GM21360 (cell line): ENCODE measurements around the gene TTLL4.
"Not testable (repeated sequence)": the region's sequence is repeated elsewhere in the genome, so short reads cannot be mapped to it uniquely, and the experiment has no call there.

Source experiments
- ATAC-seq: cut with Tn5 transposase; IDR thresholded peaks from one replicate; pipeline ENCODE4 v1.9.1; 2021; ENCODE audit warnings: mild to moderate bottlenecking, moderate library complexity; ENCODE audit not compliant: unreplicated experiment

Gene TTLL4

DNA sequence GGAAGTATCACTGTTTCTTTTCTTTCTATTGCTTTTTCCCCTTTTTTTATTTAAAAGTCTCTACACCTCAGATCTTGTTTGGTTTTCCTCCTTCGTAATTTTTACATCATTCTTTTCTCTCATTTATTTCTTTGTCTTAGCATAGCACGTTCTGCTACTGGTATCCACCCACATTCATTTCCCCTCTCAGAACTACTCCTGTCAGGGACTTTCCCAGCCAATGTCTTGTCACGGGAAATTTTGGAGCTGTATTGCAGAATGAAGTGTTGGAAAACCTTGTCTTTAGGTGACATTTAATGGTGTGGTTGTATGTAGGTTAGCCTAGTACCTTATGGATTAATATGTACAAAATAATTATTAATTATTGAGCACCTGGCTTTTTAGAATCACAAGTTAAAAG lies 34.0 kb downstream of the TTLL4 start:
- ATAC-seq = no peak

DNA sequence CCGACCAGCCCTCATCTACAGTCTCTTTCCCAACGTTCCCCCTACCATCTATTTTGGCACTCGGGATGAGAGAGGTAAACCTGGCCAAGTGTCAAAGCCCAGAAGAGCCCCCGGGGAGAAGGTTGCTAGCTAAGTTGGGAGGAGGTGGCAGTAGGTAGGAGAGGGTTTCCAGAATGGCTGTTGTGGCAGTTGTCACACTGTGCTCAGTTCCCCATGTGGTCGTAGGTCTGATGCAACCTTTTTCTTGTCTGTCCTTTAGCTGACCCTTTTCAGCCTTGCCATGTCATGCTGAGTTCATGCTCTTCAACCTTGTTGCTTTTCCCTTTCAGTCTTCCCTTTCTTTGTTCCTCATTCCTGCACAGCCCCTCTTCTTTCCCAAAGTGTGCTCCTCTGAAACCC lies 34.5 kb downstream of the TTLL4 start:
- ATAC-seq = no peak

DNA sequence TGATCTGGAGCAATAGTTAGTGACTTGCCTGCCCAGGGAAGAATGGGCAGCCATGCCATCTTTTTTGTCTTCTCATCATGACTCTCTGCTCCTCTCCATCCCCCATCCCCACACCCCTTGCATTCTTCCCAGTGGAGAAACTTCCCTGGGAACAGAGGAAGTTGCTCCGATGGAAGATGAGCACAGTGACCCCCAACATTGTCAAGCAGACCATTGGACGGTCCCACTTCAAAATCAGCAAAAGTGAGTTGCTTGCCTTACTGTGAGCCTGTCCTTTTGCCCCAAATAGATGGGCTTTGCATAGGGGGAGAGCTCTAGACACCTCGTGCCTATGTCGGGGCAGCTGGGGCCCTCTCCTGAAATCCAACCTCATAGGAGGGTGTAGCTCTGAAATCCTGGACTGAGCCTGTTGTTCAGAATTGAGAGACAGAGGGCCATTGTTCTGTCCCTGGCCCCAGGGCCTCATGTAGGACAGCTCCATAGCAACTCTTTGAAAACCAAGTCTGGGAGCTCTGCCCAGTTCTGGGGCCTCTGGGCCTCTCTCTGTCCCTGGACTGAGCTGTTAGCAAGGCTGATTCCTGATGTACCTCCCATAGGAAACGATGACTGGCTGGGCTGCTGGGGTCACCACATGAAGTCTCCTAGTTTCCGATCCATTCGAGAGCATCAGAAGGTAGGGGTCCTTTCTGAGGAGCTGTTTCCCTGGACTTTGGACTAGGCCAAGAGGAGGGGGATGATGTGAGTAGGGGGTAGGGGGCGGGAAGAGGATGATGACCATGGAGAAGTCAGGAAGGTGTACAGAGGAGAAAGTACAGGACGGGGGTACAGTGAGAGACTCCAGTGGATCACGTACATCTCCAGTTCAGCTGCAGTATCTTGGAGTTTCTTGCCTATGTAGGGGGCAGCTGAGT lies 35.2 kb downstream of the TTLL4 start:
- no peak for ATAC-seq

DNA sequence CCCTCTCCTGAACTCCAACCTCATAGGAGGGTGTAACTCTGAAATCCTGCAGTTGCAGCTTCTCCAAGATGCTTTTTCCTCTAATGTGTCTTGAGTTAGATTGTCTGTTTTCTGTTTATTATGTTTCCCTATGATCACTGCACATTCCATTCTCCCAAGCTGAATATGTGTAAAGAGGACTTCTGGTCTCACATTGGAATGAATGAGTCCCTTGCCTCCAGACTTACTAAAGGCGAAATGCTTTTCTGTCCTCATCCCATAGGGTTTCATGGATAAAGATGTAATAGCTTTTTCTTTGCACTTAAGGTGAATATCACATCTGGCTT lies 35.8 kb downstream of the TTLL4 start:
- ATAC-seq = no peak

DNA sequence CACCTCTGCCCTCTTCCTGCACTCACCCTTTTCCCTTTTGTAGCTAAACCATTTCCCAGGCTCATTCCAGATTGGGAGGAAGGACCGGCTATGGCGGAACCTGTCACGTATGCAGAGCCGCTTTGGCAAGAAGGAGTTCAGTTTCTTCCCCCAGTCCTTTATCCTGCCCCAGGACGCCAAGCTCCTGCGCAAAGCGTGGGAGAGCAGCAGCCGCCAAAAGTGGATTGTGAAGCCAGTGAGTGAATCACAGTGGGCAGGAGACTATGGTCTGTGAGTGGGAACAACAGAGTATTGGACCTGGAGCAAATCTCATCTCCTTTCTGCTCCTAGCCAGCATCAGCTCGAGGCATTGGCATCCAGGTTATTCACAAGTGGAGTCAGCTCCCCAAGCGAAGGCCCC lies 36.3 kb downstream of the TTLL4 start:
- no peak for ATAC-seq

DNA sequence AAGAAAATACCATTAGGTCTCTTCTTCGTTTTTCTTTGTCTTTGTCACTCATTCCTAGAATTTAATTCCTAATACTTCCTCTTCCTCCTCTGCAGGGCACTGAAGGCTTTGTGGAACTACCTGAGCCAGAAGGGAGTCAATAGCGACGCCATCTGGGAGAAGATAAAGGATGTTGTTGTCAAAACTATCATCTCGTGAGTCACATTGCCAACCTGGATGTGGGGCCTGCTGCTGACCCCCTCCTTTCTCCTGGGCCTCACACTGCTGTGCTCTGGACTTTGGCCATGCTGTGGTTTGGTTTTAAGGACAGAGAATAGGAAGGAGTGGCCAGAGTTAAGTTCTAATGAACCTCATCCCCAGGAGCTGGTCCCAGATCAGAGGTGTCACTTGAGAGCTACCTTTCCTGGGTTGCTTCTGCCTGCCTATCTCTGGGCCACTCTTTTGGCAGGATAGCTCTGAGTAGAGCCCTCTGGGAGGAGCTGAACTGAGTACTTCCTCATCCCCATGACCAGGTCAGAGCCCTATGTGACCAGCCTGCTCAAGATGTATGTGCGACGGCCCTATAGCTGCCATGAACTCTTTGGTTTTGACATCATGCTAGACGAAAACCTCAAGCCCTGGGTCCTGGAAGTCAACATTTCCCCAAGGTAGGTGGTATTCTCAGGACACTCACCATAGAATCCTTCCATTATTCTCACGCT lies 38.3 kb downstream of the TTLL4 start:
- no peak for ATAC-seq

DNA sequence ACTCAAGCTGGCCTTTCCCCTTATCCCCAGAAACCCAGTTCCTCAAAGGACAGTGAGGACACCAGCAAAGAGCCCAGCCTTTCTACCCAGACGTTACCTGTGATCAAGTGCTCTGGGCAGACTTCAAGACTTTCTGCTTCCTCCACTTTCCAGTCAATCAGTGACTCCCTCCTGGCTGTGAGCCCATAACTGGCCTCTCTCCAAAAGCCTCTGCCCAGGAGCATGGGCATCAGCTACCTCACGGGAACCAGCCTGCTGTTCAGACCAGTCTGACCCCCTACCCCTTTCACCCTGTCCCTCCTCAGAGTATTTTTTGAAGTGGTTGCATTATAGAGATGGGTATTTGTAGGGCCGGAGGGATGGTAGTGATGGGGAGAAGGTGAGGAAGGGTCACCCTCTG lies 43.6 kb downstream of the TTLL4 start:
- no peak for ATAC-seq

DNA sequence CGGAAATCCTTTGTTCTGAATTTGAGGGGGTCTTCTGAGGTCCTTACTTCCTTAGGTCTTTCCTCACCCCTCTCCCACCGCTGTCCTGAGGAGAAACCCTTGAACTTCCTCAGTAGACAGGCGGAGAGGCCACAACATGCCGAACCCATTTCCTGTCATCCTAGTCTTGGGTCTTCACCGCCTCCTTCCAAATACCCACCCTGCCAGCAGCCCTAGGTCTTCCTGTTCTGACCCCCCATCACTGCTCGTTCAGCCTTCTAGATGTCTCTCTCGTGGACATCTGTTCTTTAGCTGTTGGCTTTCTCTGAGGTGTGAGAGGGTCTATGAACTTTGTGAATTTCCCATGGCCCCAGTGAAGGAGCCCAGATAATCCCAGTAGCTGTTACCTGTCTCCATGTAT lies 44.1 kb downstream of the TTLL4 start:
- ATAC-seq = no peak

DNA sequence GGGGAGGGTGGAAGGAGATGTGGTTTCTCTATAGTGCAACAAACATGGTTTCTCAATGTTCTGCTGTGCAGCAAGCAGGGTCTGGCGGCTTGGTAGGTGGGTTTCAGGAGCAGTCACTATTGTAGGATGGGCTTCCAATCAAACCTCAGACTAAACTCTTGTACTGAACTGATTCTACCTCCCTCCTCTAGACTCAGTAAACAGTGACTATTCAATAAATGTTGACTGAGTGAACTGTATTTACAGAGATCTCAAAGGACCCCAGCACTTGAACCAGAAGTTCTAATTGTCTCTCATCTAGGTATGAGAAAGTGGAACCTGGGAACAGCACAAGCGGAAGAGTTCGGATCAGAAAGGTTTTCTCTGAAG lies 44.5 kb downstream of the TTLL4 start:
- ATAC-seq = no peak

DNA sequence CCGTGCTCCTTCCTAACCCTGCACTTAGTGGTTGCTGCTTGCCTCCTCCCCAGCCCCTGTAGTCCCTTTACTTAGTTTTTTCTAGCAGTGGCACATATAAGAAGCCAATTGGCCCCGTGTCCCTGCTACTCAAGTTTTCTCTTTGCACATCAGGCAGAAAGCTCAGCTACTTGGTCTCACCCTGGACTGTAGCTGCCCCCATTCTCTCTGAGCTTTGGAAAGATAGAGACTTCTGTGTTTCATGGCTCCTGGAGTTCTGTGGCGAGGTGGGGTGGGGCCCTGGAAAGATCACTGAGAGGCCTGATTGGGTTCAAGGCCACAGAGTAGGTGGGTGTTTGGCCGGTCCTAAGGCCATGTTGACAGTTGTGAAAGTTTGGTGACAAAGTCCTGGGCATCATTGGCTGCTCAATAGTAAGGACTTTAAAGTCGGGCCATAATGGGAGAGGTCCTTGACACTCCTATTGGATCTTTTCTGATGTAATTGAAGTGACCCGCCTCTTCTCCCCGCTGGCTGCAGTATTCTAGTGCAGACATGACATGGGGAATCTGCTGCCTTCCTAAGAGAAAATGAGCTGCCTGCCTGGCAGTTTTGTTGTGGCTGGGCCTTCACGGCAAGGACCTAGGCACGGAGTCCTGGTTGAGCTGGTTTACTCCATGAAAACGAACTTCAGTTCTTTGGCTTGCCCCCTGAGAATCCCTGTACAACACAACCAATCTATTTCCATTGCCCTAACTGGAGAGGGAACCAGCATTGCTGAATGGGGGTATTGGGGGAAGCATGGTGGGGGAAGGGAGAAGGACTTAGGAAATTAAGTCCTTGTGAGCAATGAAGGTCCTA lies 45.2 kb downstream of the TTLL4 start:
- ATAC-seq = no peak

DNA sequence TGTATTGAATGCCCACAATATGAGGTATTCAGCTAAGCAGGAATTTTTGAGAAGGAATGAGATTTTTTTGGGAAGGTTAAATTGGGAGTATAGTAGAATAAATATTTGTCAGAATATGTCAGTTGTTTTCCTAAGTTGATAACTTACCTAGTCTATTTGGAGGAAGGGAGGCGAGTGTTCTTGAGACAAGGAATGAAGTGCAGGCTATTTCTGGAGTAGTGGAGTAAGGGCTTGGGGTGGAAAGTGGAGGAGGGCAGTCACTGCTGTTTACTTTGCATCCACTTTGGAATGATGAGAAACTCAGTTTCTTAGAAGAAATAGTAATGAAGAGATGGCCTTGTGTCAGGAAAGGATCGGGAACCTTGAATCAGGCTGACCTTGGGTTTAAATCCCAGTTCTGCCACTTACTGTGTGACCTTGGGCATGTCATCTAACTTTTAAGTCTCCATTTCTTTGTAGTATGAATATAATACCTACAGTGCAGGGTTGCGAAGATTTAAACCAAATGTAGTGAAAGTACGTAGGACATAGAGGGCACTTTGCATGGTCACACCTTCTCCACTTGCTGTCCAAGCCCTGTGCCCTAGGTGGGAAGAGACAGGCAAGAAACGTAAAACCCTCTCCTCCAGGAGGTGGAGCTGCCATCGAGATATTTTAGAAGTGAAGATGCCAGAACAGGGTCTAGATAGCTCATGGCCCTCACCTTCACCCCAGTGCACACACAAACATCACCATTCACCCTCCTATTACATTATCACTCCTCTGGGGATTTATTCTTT lies 46.2 kb downstream of the TTLL4 start:
- no peak for ATAC-seq

DNA sequence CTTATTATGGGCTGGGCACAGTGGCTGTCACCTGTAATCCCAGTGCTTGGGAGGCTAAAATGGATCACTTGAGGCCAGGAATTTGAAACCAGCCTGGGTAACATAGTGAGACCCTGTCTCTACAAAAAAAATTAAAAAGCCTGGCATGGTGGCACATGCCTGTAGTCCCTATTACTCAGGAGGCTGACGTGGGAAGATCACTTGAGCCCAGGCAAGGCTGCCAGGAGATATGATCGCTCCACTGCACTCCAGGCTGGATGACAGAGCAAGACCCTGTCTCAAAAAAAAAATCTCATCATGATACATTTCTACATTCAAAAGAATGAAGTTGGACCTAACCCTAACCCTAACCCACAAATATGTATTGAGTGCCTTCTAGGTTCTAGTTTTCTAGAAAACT lies 51.2 kb downstream of the TTLL4 start:
- ATAC-seq = no peak

DNA sequence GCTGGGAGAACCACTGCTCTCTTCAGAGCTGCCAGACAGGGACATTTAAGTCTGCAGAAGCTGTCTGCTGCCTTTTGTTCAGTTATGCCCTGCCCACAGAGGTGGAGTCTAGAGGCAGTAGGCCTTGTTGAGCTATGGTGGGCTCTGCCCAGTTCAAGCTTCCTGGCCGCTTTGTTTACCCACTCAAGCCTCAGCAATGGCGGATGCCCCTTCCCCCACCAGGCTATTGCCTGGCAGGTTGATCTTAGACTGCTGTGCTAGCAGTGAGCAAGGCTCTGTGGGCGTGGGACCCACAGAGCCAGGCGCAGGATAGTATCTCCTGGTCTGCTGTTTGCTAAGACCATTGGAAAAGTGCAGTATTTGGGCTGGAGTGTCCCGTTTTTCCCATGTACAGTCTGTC lies 62.1 kb downstream of the TTLL4 start:
- not testable (repeated sequence) for ATAC-seq

DNA sequence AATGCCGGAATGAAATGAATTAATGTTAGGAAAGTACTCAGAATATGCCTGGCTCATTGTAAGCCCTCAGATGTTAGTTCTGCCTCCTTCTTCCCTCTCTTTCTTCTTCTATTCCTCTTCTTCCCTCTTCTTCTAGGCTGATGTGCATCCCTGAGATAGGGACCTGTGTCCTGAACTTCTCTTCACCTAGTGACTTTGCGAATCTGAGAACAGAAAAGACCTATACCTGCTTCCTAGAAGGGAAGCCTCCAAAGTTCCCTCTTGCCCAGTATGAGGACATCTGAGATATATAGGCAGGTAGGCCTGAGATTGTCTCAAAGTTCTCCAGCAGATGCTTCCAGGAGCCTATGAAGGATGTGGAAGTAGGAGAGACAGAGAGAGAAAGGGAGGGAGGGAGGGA lies 63.2 kb downstream of the TTLL4 start:
- ATAC-seq = no peak

DNA sequence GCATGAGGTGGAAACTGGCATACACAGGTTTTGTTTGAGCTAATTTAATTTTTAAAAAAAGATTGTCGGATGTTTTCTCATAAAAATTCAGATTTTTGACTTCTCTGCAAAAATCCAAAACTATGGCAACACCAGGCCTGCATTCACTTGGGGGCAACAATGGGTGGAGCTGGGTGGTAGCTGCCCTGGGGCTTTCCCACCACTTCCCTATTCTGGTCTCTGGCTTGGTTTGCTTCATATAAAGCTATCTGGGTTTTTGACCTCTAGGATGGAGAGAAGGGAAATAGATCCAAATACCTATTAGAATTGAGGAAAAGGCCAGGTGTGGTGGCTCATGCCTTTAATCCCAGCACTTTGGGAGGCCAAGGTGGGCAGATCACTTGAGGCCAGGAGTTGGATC lies 65.9 kb downstream of the TTLL4 start:
- no peak for ATAC-seq

DNA sequence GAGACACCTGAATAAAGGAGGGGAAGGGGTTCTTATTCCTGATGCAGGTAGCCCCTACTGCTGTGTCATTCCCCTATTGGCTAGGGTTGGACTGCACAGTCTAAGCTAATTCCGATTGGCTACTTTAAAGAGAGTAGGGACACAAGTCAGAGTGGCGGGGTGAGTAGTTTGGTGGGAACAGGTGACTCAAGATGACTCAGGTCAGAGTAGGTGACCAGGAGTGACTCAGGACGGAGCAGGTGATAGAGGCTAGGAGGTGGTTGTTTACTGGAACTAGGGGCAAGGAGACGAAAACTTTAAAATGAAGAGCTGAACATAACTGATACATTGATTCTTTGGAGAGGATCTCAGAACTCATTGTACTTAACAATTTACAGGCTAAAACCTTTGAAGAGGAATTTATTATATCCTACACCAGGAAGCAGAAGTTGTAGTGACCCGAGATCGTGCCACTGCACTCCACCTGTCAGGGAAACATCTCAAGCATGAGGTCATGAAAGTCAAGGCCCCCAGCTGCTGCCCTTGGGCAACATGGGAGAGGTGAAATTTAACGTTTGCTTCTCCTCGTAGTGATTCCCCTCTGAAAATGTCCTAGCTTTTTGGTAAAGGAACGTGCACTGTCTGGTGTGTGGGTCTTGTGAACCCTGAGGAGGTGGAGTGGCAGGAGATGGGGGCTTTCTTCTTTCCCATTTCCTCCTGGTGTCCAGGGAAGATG lies 66.8 kb downstream of the TTLL4 start:
- no peak for ATAC-seq

DNA sequence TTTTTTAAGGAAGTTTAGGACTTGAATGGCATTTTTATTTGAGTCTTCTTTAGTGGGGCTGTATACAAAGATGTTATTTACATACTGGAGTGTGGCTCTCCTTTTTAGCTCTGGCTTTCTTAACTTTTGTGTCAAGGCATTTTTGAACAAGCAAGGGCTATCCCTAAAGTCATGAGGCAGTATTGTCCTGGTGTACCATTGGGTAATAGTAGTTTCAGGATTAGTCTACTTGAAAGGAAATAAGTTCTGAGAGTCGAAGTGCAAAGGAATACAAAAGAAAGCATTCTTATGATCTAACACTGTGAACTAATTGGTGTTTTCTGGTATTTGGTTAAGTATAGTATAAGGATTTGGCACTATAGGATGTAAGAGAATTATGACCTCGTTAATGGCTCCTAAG lies 69.4 kb downstream of the TTLL4 start:
- ATAC-seq = no peak

DNA sequence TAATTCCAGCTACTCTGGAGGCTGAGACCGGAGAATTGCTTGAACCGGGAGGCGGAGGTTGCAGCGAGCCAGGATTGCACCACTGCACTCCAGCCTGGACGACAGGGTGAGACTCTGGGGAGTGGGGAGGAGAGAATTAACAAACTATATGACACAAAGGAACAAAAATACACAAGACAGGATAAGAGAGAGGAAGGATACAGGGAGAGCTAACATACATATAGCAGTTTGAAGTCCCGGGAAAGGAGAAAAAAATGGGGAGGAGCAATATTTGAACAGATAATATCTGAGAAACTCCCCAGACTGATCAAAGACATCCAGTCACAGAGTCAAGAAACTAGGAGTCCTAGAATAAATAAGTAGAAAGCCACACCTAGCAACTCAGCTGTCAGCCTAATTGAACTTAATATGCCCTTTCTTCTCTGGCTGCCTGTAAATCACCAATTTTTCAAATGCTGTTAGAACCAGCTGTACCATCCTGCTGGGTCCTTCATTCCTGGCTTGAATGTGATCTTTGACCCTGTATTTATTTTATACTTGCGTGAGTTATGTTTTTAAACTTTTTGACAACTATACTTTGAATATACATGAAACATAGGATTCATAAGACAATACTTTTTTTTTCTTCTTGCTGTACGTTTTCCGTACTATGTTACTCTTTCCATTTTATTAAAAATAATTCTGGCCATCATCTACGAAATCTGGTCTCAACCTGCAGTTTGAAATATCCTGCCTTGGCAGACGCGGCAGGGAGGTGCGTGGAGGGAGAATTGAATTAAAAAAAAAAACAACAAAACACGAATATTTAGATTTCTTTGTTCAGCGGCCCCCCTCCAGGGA lies 70.4 kb downstream of the TTLL4 start:
- ATAC-seq = no peak
